Esophagus squamous epithelium (tissue), 5 donors: ENCODE results near the gene IKZF4. TPM values are rescaled to one million over a fixed set of nuclear protein-coding genes. Genes with fewer than 3 reads are reported as not detected.

Experiments used
- DNase-seq: peaks from one replicate; lab custom pipeline; 2025; lab: John Stamatoyannopoulos, UW
- H3K27ac ChIP-seq, 4 donors: fragments of 200-600 bp; sonication (generic); one replicate each; pipeline ENCODE4 v1.5.1; 2016 to 2019; ENCODE audit warnings: mild to moderate bottlenecking in 1 of 4
- H3K27me3 ChIP-seq, 4 donors: fragments of 200-600 bp; sonication (generic); 1 replicate in 3 of 4; 2 replicates in 1 of 4; pipeline versions ENCODE4 v1.5.1 to v1.6.0; 2017 to 2021; ENCODE audit warnings: antibody characterized with exemption in 1 of 4
- H3K36me3 ChIP-seq, 3 donors: fragments of 200-600 bp; sonication (generic); one replicate each; pipeline ENCODE4 v1.5.1; 2016 to 2019
- H3K4me1 ChIP-seq, 3 donors: fragments of 200-600 bp; sonication (generic); one replicate each; pipeline ENCODE4 v1.5.1; 2017 to 2019
- H3K4me3 ChIP-seq, 4 donors: fragments of 200-600 bp; sonication (generic); 1 replicate in 3 of 4; 2 replicates in 1 of 4; pipeline ENCODE4 v1.5.1; 2016 to 2019; ENCODE audit warnings: mild to moderate bottlenecking in 2 of 4, moderate library complexity in 1 of 4
- H3K9me3 ChIP-seq, 3 donors: fragments of 200-600 bp; sonication (generic); one replicate each; pipeline ENCODE4 v1.5.1; 2016 to 2019
- POLR2A ChIP-seq, 4 donors: fragments of 450-650 bp; IDR thresholded peaks; one replicate each; pipeline ENCODE4 v1.6.1; 2017; ENCODE audit warnings: antibody characterized with exemption in 4 of 4, mild to moderate bottlenecking in 4 of 4, moderate library complexity in 3 of 4
- WGBS, 2 donors: methylation state at CpG; one replicate each; pipeline ENCODE4 v1.1.5; 2018; 5-methylcytosine and 5-hydroxymethylcytosine counted together
- intact Hi-C: fragments of 100-400 bp; cut with DNase I; formaldehyde crosslinking; loops from one replicate; pipeline ENCODE4 v1.15.0; 2022
- total RNA-seq, 4 donors: library from RNA; depleted of rRNA; stranded (reverse); fragments of >200 nt; gene quantifications; one replicate each; pipeline ENCODE4 v1.1.0, GENCODE V29; 2016
- TF ChIP-seq, protein P1 (sequence below), 6 experiments: fragments of 450-650 bp in 4 of 6; fragments of 200-600 bp in 2 of 6; sonication (generic) in 2 of 6; IDR thresholded peaks; one replicate each; pipeline ENCODE4 v1.5.1; 2016 to 2019; ENCODE audit warnings: antibody characterized with exemption in 6 of 6, mild to moderate bottlenecking in 4 of 6, moderate library complexity in 4 of 6
- donor health status: DM: yes; HTN: yes; CAD: no.

IKZF4 gene
- total RNA-seq, 4 donors from 2014 or later = 1.2 to 2.0 (median 1.9) TPM

DNA sequence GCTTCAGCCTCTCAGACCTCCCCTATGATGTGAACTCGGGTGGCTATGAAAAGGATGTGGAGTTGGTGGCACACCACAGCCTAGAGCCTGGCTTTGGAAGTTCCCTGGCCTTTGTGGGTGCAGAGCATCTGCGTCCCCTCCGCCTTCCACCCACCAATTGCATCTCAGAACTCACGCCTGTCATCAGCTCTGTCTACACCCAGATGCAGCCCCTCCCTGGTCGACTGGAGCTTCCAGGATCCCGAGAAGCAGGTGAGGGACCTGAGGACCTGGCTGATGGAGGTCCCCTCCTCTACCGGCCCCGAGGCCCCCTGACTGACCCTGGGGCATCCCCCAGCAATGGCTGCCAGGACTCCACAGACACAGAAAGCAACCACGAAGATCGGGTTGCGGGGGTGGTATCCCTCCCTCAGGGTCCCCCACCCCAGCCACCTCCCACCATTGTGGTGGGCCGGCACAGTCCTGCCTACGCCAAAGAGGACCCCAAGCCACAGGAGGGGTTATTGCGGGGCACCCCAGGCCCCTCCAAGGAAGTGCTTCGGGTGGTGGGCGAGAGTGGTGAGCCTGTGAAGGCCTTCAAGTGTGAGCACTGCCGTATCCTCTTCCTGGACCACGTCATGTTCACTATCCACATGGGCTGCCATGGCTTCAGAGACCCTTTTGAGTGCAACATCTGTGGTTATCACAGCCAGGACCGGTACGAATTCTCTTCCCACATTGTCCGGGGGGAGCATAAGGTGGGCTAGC lies 13.9 kb downstream of the IKZF4 start:
- intact Hi-C loops = loop anchor here (5.0 kb wide), 1 partner anchor 42 kb away; no protein-coding TSS in a partner anchor
- peaks cover 0 to 68% (median 5%) of the 10 kb centered on the region in 3 donors for H3K36me3 ChIP-seq
- 77 to 83% methylated on average over 10 to 13 of the region's 21 CpGs for WGBS, 2 donors
- H3K27ac ChIP-seq = no peak overlapping the region
- H3K4me1 ChIP-seq = peaks cover 0 to 3% (median 2%) of the 10 kb centered on the region in 3 donors
- no peaks in the 10 kb centered on the region for H3K27me3 ChIP-seq
- H3K4me3 ChIP-seq = no peak overlapping the region
- DNase-seq = no peak
- no peaks in the 10 kb centered on the region for H3K9me3 ChIP-seq
- TF ChIP-seq POLR2A (IDR thresholded peaks at IDR 0.05) = no peak
- TF ChIP-seq, protein P1, sequence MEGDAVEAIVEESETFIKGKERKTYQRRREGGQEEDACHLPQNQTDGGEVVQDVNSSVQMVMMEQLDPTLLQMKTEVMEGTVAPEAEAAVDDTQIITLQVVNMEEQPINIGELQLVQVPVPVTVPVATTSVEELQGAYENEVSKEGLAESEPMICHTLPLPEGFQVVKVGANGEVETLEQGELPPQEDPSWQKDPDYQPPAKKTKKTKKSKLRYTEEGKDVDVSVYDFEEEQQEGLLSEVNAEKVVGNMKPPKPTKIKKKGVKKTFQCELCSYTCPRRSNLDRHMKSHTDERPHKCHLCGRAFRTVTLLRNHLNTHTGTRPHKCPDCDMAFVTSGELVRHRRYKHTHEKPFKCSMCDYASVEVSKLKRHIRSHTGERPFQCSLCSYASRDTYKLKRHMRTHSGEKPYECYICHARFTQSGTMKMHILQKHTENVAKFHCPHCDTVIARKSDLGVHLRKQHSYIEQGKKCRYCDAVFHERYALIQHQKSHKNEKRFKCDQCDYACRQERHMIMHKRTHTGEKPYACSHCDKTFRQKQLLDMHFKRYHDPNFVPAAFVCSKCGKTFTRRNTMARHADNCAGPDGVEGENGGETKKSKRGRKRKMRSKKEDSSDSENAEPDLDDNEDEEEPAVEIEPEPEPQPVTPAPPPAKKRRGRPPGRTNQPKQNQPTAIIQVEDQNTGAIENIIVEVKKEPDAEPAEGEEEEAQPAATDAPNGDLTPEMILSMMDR (IDR thresholded peaks at IDR 0.05) = no peak

DNA sequence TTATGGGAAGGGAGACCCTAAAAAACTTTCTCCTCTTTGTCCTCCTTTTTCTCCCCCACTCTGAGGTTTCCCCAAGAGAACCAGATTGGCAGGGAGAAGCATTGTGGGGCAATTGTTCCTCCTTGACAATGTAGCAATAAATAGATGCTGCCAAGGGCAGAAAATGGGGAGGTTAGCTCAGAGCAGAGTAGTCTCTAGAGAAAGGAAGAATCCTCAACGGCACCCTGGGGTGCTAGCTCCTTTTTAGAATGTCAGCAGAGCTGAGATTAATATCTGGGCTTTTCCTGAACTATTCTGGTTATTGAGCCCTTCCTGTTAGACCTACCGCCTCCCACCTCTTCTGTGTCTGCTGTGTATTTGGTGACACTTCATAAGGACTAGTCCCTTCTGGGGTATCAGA lies 16.3 kb downstream of the IKZF4 start:
- H3K27me3 ChIP-seq = no peaks in the 10 kb centered on the region
- WGBS, 2 donors = 55 to 71% methylated on average over 2 of the region's 2 CpGs
- H3K4me1 ChIP-seq = peaks cover 4 to 9% (median 6%) of the 10 kb centered on the region in 3 donors
- H3K9me3 ChIP-seq = no peaks in the 10 kb centered on the region
- H3K36me3 ChIP-seq = peaks cover 0 to 55% (median 5%) of the 10 kb centered on the region in 3 donors
- TF ChIP-seq, protein P1 (IDR thresholded peaks at IDR 0.05) = no peak
- TF ChIP-seq POLR2A (IDR thresholded peaks at IDR 0.05) = no peak
- H3K27ac ChIP-seq = no peak overlapping the region
- H3K4me3 ChIP-seq = no peak overlapping the region
- no peak for DNase-seq
- intact Hi-C loops = loop anchor here (5.0 kb wide), 1 partner anchor 45 kb away; no protein-coding TSS in a partner anchor

DNA sequence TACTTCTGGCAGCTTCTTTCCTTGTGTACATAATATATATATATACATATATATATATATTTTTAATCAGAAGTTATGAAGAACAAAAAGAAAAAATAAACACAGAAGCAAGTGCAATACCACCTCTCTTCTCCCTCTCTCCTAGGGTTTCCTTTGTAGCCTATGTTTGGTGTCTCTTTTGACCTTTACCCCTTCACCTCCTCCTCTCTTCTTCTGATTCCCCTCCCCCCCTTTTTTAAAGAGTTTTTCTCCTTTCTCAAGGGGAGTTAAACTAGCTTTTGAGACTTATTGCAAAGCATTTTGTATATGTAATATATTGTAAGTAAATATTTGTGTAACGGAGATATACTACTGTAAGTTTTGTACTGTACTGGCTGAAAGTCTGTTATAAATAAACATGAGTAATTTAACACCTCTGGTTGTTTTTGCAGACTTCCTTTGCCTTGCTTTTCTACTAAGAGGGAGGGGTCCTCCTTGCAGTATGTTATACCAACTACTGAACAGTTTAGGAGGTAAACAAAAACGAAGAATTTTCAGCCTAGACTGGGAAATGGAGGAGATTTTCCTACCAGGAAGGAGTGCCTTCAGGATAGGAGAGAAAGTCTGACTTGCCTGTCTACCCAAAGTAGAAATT lies 17.3 kb downstream of the IKZF4 start:
- Histone ChIP-seq H3K36me3 (peaks cover under 1 to 49% (median 5%) of the 10 kb centered on the region in 3 donors), H3K27ac (no peak overlapping the region), H3K27me3 (no peaks in the 10 kb centered on the region), H3K4me3 (no peak overlapping the region), H3K9me3 (no peaks in the 10 kb centered on the region), H3K4me1 (peaks cover 4 to 16% (median 13%) of the 10 kb centered on the region in 3 donors)
- 46 to 73% methylated on average over 2 of the region's 2 CpGs for WGBS, 2 donors
- DNase-seq = no peak
- intact Hi-C loops = loop anchor here (5.0 kb wide), 1 partner anchor 46 kb away; no protein-coding TSS in a partner anchor
- TF ChIP-seq, protein P1 (IDR thresholded peaks at IDR 0.05) = no peak
- TF ChIP-seq POLR2A (IDR thresholded peaks at IDR 0.05) = no peak

DNA sequence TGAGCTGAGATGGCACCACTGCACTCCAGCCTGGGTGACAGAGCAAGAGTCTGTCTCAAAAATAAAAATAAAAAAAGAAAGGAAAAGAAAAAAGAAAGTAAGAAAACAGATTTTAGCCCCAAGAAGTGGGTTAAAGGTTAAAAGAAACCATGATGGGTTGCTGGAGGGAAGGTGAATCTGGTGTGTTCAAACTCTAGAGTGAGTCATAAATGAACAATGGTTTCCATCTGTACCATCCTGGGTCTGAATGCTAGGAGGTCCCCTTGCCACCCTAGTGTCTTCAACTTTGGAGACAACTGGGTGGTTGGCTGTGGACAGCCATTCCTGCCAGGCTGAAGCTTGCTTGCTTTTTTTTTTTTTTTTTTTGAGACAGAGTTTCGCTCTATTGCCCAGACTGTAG lies 19.3 kb downstream of the IKZF4 start:
- intact Hi-C loops = loop anchor here (10.0 kb wide), 1 partner anchor 65 kb away; the partner anchor contains the start of gene PA2G4
- H3K36me3 ChIP-seq = peaks cover 0 to 49% (median 18%) of the 10 kb centered on the region in 3 donors
- 100% methylated on average over 1 of the region's 1 CpG for WGBS, 2 donors

More for the DNA sequence above, 19.3 kb downstream of the IKZF4 start:
- TF ChIP-seq, protein P1 (IDR thresholded peaks at IDR 0.05) = no peak
- no peak for TF ChIP-seq POLR2A (IDR thresholded peaks at IDR 0.05)
- Histone ChIP-seq H3K9me3 (no peaks in the 10 kb centered on the region), H3K4me1 (peaks cover 9 to 24% (median 18%) of the 10 kb centered on the region in 3 donors), H3K4me3 (no peak overlapping the region), H3K27ac (no peak overlapping the region), H3K27me3 (no peaks in the 10 kb centered on the region)
- DNase-seq = no peak
